HG03457 (cell line): Measurements from ENCODE around the gene ZNF428.
"Not testable (repeated sequence)": the region's sequence is repeated elsewhere in the genome, so short reads cannot be mapped to it uniquely, and the experiment has no call there.

Source experiments
- ATAC-seq: cut with Tn5 transposase; IDR thresholded peaks from one replicate; pipeline ENCODE4 v1.9.1; 2021; ENCODE audit warnings: moderate number of reproducible peaks; ENCODE audit not compliant: unreplicated experiment

The ZNF428 gene, protein sequence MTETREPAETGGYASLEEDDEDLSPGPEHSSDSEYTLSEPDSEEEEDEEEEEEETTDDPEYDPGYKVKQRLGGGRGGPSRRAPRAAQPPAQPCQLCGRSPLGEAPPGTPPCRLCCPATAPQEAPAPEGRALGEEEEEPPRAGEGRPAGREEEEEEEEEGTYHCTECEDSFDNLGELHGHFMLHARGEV

DNA sequence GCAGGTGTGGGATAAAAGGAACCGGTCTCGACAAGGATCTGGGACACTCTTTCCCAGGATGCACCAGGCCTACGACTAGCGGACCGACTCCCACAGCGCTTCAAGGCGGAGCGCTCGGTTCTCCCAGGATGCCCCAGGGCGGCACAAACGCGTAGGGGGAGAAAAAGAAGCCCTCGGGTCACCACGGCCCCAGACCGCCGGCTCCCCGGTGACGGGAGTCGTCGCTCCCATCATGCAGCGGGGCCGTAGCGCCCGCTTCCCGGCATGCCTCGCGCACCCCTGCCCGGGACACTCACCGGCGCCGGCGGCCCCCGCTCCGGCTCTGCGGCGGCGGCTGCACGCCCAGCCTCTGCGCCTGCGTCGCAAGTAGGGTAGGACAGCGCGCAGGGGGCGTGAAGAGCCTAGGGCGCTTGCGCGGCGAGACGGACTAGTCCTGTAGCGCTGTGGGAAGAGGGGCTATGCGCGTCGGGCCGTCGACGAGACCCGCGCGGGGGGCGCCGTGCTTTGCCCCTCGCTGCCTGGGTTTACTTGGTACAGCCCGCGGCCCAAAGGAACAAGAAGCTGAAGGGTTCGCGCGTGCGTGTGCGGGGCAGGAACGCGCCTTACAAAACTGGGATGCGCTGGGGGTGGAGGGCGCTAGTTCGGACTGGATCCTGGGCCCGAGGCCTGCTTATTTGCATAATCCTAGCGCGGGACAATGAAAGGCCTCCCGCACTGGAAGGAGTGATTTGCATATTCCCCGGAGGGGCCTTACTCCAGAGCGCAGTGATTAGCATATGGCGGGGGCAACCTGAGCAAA is at the start of gene ZNF428:
Gene ZNF428 (minus strand): TSS at position 368 of the 799 bp plus-strand sequence. CDS start 5,325 bp downstream, outside the sequence.
- peak; percentile 59 for ATAC-seq

- peak; percentile 69 for ATAC-seq
These were observed 49.1 kb upstream of the ZNF428 start for GRCh38 chr19:43668406-43669109.

- ATAC-seq = no peak
These were observed 48.5 kb upstream of the ZNF428 start for GRCh38 chr19:43667876-43668405.

- no peak for ATAC-seq
These were observed 47.9 kb upstream of the ZNF428 start for GRCh38 chr19:43667126-43667875.

- ATAC-seq = no peak
These were observed 44.6 kb upstream of the ZNF428 start for GRCh38 chr19:43664018-43664417.

DNA sequence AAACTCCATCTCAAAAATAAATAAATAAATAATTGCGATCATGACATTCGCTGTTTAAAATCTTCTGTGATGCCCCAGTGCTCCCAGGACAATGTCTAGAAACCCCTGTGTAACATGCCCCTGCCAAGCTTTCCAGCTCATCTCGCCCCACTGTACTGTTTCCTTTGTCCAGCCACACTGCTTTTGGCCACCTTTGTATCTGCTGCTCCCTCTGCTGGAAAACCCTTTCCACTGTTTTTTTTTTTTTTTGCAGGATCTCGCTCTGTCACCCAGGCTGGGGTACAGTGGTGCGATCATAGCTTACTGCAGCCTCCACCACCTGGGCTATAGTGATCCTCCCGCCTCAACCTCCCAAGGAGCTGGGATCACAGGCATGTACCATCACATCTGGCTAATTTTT is 43.1 kb upstream of the ZNF428 start:
- ATAC-seq = no peak

- no peak for ATAC-seq
These were observed 41.5 kb upstream of the ZNF428 start for GRCh38 chr19:43660971-43661360.

DNA sequence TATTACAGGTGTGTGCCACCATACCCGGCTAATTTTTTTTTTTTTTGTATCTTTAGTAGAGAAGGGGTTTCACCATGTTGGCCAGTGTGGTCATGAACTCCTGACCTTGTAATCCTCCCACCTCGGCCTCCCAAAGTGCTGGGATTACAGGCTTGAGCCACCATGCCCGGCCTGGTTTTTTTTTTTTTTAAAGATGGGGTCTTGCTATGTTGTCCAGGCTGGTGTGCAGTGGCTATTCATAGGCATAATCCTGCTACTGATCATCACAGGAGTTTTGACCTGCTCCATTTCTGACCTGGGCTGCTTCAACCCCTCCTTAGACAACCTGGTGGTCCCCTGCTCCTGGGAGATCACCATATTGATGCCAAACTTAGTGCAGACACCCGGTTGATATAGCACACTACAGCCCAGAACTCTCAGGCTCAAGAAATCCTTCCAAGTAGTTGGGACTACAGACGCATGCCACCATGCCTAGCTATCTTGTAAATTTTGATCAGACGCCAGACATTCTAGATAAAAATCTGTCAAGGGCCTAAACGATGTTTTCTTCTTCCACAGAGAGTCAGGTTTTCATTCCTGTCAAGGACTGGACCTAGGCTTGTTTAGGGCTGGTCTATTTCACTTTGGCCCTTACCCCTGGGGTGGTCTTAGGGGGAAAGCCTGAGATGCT is 41.0 kb upstream of the ZNF428 start:
- no peak for ATAC-seq

DNA sequence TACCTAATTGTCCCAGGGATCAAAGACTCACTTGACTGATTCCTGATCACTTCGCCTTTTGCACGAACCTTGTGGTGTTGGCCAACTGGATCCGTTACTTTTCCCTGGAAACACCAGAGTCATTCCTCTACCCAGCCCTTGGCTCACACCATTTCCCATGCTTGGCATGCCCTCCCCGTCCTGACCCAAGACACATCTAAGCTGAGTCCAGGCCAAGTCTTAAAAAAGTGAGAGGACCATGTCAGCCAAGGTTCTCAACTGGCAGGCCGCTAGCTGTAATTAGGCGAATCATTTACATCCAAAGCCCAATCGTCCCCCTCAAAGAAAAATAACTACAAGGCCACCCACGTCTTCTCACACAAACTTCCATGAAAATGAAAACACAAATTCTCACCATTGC is 39.1 kb upstream of the ZNF428 start:
- ATAC-seq = no peak

DNA sequence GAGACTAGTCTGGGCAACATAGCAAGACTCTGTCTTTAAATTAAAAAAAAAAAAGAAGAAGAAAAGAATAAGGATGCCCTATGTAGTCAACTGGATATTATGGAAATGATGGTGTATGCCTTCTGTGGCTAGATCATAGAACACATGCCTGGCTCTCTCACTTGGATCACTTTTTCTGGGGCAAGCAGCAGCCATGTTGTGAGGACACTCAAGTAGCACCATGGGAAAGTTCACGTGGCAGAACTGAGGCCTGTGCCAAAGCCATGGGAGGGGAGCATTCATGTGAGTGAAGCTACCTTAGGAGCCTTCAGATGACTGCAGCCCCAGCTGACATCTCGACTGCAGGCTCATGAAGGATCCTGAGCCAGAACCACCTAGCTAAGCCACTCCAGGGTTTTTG is 38.6 kb upstream of the ZNF428 start:
- no peak for ATAC-seq

- no peak for ATAC-seq
These were observed 37.0 kb upstream of the ZNF428 start for GRCh38 chr19:43656436-43656835.

GRCh38 chr19:43652546-43652874 is 33.1 kb upstream of the ZNF428 start:
- no peak for ATAC-seq

GRCh38 chr19:43651758-43652545 is 32.5 kb upstream of the ZNF428 start:
- no peak for ATAC-seq

- ATAC-seq = not testable (repeated sequence)
These were observed 30.8 kb upstream of the ZNF428 start for GRCh38 chr19:43650276-43650675.

GRCh38 chr19:43649514-43649913 is 30.1 kb upstream of the ZNF428 start:
- no peak for ATAC-seq

DNA sequence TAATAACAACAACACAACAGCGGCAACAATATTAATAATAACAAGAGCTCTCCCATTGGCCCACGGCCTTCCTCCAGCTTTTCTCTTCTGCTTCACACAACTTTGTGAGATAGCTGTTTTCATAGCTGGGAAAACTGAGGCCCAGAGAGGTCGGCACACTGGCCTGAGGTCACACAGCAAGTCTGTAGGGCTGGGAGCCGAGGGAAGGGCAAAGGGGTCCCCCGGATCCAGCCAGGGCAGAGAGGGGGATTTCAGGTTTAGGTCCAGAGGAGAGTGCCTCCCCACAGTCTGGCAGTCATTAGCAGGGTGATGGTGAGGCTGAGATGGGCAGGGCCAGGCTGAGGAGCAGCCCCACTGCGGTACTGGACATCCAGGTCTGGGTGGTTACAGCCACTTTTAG is 29.2 kb upstream of the ZNF428 start:
- no peak for ATAC-seq

- ATAC-seq = no peak
These were observed 24.8 kb upstream of the ZNF428 start for GRCh38 chr19:43644181-43644580.

DNA sequence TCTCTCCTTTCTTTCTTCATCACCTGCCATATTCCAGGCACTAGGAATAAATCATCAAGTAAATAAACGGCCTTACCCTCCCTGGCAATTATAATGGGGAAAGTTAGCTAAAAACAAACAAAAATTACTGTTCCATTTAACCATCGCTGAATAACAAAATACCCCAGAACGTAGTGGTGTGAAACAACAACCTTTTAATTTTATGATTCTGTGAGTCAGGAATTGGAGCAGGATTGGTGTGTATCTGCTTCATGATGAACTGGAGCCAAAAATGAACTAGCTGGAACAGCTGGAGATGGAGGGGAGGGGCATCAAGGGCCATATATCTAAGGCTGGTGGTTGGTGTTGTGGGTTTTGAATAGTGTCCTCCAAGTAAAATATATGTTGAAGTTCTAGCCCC is 23.9 kb upstream of the ZNF428 start:
- ATAC-seq = no peak

GRCh38 chr19:43642531-43642930 is 23.1 kb upstream of the ZNF428 start:
- ATAC-seq = no peak

GRCh38 chr19:43641333-43641732 is 21.9 kb upstream of the ZNF428 start:
- no peak for ATAC-seq
